HS-5 (cell line): ENCODE results near the gene UQCR11.

Source experiments
- DNase-seq: peaks from one replicate; pipeline ENCODE4 v3.0.0-alpha.2; 2012; ENCODE audit warnings: low read depth

The UQCR11 gene

DNA sequence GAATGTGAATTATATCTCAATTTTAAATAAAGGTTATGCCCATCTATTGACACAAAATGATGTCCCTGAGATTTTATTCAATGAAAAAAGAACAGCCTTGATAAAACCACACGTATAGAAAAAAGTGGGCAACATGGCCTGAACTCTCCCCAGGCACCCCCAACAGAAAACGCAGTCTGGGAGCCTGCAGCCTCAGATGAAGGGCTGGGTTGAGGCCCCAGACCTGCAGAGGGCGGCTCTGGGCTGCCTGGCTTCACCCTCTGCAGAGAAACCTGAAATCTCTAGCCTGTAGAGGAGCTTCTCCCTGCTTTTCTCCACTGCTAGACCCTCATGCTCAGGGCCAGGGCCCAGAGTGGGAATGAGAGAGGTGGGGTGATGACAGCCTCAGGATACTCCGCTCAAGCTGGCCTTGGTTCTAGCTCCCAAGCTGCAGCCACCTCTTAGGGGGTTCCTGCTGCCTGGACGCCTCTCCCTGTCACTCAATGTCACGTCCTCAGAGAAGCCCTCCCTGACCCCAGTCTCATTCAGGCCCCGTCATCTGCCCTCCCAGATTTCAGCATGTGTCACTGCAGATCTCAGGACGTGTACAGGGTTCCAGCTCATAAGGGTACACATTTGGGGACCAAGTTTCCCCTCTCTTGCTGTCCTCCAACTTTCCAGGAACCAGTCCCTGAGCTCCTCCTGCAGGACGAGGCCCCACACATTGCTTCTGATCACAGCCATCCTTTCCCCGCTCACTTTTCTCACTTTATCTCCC, 14.4 kb downstream of the UQCR11 start:
- no peak for DNase-seq

GRCh38 chr19:1587872-1588271, 17.4 kb downstream of the UQCR11 start:
- no peak for DNase-seq

- no peak for DNase-seq
Measured at GRCh38 chr19:1585243-1585580, 20.1 kb downstream of the UQCR11 start.

DNA sequence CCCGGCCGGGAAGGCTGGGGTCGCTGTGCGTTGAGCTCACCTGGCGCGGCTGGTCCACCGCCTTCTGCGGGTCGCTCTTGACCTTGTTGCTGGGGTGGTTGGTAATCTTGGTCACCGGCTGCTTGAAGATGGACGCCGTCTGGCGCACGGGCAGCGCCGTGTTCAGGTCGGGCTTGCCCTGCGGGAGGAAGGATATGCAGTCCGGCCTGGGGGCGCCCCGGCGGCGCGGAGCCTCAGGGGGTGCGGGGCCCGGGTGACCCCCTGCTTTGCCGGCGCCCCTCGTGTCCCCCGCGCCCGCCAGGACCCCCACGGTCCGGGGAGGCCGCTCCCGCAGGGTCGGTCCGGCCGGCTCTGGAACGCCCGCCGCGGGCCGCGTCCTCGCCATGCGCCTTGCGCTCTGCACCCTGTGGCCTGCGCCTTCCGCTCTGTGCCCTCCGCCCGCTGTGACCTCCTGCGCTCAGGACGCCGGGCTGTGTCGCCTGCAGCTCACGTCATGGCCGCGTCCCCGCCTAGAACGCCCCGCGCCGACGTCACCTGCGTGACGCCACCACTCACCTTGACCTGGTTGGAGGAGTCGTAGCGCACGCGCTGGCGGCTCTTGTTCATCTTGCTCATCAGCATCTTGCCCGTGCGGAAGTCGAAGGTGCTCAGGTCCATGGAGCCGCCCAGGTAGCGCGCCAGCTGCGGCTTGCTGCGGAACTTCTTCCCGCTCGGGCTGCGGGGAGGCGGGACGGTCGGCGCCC, 20.6 kb downstream of the UQCR11 start:
- no peak for DNase-seq

DNA sequence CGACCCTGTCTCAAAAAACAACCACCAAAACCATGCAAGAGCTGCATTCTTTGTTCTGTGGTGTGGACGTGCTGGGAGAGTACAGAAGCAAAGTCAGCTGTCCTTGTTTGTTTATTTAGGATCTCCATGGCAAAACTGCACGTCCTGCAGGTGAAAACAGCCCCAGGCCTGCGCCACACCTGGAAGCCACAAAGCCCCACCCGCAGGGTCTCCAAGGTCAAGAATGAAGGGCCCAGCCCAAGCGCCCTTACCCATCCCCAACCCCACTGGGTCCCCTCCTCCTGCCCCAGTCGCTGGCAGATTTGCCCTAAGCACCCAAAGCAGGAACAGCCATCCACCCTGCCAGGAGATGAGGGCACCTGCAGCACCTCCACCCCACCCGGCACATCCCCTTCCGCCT, 23.1 kb downstream of the UQCR11 start:
- DNase-seq = no peak

- DNase-seq = no peak
Measured at GRCh38 chr19:1580957-1581356, 24.3 kb downstream of the UQCR11 start.

- no peak for DNase-seq
Measured at GRCh38 chr19:1580382-1580781, 24.9 kb downstream of the UQCR11 start.

GRCh38 chr19:1579222-1579621, 26.0 kb downstream of the UQCR11 start:
- no peak for DNase-seq

GRCh38 chr19:1577929-1578618, 27.2 kb downstream of the UQCR11 start:
- DNase-seq = no peak

DNA sequence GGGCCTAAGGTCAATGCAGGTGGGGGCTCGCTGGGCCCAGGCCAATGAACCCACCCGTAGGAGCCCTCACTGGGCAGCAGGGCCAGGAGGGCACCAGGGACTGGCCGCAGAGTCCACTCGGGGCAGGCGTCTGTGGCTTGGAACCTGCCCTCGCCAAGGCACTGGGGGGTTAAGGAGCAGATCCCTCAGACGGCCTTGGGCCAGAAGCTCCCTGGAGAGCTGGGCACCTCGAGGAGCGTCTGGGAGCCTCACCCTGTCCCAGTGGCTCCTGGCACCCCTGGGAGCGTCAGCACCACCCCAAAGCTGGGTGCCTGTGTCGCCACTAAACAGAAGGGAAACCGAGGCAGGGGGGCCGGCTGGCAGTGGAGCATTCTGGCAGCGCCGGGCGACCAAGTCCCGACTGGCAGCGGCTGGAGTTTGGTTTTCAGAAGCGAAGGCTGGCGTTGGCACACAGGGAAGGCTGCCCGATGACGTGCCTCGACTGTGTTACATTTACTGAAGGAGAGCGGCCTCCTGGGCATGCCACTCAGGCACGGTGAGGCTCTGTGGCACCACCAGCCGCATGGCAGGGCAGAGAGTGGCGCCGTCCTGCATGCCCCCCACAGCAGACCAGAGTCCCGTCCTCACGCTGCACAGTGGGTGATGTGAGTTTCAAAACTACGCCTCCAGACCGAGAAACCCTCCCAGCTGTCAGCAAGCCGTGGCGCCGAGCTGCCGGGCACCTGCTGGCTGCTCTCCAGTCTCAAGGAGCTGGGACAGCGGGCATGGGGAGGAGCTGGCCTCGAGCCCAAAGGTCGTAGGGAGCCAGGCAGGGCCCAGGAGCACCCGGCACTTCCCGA, 28.0 kb downstream of the UQCR11 start:
- DNase-seq = no peak

DNA sequence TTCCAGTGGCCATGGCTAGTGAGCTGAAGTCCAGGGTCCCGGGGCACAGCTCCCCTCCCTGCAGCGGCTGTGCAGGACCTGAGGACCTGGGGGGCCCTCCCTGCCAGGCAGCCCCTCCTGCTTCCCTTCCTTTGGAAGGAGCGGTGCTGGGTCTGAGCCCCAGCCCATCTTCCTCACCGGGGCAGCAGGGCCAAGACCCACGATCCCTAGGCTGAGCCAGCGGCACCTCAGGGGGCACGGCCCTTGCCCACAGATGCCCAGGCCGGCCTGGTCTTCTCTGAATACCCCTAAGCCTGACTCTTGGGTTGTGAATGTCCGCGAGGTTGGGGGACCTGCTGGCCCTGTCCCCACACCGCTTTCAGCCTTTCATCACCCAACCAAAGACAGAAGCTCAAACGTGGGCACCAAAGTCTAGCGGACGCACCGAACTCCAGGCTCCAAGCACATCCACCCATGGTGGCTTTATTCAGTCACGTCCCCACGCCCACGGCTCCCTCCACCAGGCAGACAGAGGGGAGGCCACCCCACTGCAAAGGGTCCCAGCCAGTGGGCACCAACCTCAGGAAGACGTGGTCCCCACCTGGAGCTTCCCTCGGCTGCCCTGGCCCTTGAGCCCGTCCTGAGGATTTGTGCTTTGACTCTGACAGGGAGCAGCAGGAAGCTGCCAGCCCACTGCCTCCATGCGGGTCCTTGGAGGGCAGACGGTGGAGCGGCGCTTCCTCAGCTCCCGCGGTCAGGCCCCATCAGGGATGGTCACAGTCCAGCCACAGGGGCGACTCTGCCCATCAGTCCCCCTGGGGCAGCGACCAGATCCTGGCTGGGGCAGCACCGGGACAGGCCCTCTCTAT, 28.8 kb downstream of the UQCR11 start:
- DNase-seq = no peak

DNA sequence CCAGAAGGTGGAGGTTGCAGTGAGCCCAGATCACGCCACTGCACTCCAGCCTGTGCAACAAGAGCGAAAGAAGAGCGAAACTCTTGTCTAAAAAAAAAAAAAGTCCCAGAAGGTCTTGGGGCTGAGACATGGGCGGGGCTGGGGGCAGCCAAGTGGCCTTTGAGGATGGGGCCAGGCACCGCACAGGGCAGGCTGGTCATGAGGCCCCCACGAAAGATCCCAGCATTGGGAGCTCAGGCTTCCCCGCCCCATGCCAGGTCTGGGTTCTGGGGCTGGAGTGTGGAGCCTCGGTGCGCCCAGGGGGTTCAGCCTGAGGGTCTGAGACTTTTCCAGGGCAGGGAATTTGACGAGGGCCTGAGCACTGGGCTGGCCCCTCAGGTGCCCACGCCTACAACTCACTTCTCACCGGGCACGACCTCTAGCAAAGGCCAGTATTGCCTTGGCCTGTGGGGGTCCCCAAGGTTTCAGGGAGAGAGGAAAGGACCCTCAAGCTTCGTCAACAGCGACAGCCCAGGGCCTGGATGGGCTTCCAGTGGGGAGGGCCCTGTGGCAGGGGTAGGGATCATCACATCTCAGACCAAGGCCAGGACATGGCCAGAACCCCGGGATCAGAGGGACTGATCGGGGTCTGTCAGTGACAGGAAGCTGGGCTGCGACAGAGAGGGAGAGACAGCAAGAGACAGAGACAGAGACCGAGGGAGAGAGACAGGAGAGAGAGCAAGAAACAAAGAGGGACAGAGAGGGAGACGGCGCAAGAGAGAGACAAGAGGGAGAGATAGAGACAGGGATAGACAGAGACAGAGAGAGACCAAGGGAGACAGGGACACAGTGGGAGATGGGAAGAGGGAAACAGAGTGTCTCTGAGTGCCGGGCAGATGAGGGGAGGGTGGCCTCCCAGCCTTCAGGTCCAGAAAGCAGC, 29.7 kb downstream of the UQCR11 start:
- no peak for DNase-seq

DNA sequence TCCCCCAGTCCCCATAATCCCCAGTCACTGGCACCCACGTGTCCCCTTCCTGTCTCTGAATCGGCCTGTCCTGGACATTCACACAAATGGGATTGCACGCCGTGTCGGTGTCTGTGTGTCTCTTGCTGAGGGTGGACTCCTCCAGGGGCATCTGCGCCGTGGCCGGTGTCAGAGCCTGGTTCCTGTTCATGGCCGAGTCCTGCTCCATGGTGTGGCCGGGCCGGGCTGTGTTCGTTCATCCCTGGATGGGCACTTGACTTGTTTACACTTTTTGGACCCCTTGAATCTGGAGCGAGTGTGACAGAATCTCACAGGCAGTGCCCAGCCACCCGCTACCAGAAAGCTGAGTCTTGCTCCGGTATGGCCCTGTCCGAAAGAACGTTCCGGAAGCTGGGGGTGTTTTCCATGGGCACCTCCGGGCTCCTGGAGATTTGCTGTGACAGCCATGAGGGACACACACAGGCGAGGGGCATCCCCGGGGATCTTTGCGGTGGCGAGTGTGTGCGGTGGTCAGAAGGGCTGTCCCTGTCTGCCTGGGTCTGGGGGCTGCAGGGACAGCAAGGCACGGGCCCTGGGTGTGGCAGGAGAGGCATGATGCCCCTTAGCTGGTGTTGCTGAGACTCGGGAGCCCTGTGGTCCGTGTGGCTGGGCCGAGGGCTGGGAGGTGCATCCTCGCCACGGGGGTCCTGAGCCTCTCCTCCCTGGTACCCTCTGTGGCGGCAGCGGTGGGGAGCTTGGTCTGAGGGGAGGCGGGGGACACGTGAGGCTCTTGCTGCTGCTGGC, 30.7 kb downstream of the UQCR11 start:
- DNase-seq = no peak

GRCh38 chr19:1572795-1573194, 32.5 kb downstream of the UQCR11 start:
- no peak for DNase-seq

DNA sequence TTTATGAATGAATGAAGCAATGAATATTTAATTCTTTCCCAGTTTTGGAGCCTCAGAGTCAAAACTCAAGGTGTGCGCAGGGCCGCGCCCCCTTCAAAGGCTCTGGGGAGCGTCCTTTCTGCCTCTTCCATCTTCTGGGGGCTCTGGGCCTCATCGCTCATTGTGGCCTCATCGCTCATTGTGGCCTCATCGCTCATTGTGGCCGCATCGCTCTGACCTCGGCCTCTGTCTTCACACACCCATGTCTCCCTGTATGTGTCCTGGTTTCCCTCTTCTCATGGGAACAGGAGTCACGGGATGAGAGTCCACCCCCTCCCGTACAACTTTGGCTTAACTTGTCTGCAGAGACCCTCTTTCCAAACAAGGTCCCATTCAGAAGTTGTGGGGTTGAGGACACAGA, 33.9 kb downstream of the UQCR11 start:
- no peak for DNase-seq

DNA sequence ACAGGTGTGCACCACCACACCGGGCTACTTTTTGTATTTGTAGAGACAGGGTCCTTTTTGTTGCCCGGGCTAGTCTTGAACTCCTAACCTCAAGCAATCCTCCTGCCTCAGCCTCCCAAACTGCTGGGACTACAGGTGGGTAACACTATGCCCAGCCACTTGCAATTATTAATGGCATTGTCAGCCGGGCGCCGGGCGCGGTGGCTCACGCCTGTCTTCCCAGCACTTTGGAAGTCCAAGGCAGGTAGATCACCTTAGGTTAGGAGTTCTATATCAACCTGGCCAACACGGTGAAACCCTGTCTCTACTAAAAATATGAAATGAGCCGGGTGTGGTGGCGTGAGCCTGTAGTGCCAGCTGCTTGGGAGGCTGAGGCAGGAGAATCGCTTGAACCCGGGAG, 34.4 kb downstream of the UQCR11 start:
- no peak for DNase-seq

GRCh38 chr19:1569997-1570396, 35.3 kb downstream of the UQCR11 start:
- no peak for DNase-seq

DNA sequence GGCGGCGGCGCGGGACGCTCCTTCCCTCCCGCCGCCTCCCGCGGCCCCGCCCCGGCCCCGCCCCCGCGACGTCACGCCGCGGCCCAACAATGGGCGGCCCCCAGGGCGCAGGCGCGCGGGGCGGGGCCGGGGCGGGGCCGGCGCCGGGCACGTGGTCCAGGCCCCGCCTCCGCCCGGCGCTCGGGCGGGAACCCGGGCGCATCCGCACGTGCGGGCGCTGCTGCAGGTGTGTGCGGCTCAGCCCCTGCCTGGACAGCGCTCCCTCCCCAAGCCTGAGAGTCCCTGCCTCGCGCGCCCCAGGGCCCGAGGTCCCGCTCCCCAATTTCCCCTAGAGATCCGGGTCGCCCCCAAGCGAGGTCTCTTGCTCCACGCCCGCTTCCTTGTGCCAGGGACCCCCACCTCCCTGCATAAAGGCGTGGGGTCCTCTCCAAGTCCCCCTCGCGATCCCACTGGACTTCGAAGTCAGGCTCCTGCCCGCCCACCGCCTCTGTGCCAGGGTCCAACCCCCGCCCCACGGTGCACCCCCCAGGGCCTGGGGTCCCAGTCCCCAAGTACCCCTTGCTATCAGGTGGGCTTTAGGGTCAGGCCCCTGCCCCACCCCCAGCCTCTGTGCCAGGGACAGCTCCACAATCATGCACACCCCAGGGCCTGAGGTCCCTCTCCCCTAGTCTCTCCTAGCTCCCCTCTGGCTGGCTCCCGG, 36.8 kb downstream of the UQCR11 start, which contains the start of gene MEX3D:
Gene MEX3D (minus strand): TSS at position 6 of the 700 bp plus-strand sequence. CDS start 267 bp downstream, outside the sequence.
- no peak for DNase-seq

DNA sequence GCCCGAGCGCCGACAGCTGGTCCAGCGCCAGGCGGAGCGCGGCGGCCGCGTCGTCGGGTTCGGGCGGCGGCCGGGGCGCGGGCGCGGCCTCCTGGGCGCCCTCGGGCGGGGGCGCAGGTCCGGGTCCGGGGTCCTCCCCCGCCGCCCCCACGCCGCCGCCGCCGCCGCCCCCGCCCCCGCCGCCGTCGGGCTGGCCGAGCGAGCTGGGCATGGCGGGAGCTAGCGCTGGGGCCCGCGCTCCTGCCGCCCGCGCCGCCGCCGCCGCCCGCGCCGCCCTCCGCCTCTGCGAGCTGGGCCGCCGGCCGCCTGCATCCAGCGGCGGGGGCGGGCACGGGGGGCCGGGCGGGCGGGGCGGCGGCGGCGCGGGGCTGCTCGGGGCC, 37.4 kb downstream of the UQCR11 start:
- no peak for DNase-seq
